HG03108 (cell line): ENCODE data around the gene PNLIP.

Experiments used
- ATAC-seq: cut with Tn5 transposase; IDR thresholded peaks from one replicate; pipeline ENCODE4 v1.9.1; 2021; ENCODE audit warnings: moderate library complexity; ENCODE audit not compliant: unreplicated experiment

PNLIP gene

DNA sequence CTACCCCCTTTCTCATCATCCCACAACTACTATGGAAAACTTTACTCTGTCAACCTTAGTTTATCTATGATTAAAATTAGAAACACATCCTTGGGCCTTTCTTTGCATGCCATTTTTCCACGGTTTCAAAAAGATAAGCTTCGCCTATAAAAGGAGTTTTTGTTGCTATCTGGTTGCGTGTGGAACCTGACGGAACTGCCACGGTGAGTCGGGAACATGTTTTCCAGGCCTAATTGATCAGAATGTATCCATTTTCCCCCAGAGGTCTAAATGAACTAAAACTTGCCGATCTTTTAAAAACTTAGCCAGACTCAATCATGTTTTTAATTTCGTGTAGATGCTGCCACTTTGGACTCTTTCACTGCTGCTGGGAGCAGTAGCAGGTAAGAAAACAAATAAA is at the start of gene PNLIP:
Gene PNLIP (plus strand): TSS at position 176 of the 400 bp plus-strand sequence. CDS start 162 bp downstream, at position 338.
- no peak for ATAC-seq

DNA sequence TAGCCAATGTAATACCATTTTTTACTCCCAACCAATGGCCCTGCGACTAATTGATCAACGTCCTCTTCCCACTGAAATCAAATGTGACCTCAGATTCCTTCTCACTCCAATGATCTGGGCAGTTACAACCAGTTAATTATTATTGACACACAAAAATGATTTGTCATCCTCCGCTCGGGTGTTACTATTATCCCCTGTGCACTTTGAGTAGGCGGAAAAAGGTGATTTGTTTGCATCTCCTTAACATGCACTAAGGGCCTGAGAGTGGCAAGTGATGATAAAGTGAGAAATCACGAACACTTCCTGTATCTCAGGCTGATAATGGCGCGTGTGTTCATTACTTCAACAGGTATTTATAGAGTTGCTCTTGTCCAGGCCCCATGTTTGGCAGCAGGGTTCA is 40.9 kb upstream of the PNLIP start:
- no peak for ATAC-seq

DNA sequence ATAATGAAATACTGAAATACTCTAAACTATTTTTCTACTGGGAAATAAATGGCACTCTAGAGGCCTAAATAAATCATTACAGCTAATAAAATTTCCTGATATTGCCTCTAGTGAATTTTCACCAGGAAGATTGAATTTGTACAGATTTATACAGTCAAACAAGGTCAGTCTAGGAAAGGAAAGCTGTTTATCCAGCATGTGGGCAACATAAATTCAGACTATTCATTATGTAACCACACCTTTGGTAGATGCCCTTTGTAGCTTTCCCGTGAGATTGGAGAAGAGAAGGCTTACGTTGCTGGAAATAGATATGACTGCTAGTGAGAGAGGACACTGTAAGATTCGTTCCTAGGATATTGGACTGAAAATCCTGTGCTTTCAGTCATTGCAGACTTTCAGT is 35.2 kb upstream of the PNLIP start:
- ATAC-seq: no peak

DNA sequence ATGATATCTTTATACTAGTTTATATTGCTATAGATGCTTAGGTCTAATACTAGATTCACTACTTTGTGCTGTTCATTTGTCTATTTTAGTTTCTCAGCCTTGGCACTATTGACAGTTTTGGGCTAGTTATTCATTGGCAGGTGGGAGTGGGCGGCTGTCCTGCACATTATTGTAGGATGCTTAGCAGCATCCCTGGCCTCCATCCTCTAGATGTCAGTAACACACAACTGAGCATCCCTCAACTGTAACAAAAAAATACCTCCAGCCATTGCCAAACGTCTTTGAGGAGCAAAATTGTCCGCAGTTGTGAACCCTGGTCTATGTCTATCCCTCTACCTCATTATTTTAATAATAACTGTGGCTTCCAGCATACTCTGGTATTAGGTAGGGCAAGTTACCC is 34.4 kb upstream of the PNLIP start:
- no peak for ATAC-seq

DNA sequence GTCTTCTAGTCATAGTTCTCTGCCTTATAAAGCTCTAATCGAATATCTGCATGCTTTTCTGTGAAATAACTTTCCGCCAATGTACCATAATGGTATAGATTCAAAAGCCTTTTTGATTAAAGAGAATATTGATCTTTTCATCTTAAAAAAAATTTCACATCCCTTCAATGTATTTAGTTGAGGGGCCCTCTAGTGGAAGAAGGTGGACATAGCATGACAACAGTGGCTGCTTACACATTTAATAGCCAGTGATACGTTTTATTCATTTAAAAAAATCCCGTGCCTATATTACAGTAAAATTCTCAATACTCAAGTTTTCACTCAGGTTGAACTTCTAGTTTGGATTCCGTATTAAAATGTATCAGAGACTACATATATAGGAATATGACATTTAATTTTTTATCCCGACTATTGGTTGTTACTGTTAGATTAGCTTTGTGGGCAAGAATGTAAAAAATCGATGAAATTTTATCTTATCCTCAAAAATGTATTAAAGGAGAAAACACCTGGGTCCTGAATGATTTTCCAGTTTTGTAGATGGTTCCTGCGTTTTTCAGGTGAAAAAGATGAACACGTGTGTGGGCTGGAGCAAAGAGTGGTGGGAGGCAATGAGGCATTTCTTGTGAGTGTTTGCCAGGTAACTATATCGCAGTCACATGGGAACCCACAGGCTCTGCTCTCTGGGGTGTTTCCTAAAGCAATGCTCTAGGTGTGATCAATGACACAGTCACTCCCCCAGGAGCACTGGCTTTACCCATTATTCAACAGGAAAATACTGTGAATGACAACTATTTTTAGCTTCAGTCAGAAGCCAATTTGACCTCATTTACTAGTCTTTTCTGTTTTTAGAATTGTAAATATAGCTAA is 24.1 kb upstream of the PNLIP start:
- ATAC-seq: no peak

DNA sequence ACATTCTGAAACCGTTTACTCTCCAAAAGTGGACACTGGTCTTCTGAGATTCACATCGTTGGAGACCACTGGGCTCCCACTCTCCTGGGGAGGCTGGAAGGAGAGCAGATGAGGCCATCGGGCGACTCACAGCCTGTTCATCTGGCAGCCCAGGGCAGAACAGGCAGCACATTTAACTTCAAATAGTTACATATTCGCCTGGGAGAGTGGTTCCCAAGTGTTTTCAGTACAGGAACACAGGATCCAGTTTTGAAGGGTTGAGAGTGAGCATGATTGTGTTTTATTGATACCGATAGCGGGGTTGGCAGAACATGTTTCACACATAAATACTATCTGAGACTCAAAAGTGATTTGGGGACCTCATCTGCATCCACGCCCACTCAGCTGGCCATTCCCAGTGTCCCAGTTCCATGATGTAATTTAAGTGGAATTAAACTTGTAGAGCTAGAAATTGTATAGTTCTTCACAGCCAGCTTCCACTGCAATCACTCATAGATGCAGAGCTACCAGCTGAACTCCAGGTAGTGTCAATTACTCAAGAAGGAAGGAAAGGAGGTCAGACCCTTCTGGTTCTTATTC is 22.8 kb upstream of the PNLIP start:
- no peak for ATAC-seq

DNA sequence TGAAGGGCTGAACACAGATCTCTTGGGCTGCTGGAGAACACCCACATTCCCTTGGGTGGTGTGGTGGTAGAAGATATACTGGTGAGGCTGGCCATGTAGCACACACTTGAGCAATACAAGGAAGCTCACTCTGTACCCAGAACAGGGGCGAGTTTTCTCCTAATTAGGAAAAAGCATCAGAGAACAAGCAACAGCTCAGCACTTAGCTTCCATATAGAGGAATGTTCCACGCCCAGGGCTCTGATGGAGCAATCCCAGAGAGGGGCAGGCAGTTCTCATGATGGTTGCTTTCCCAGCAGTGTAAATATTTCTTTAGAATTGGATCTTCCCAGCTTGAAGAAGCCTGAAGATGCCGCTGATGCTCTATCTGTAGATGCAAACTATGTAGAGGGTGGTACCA is 21.0 kb upstream of the PNLIP start:
- no peak for ATAC-seq

DNA sequence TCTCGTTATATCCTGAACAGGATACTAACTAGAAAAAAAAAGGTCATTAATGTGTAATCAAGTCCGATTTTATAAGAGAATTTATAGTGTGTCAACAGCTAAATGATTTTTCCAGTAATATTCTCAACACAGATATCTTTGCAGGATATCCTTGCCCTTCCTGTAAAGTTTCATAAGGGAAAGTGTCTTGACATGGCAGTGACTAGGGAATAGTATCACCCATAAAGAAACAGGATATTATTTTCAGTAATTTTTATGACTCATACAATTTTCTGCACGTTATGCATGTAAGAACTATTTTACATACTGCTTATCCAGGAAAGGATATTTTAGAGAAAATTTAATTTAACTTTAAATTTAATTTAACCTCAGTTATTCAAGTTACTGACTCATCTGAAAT is 19.5 kb upstream of the PNLIP start:
- ATAC-seq: no peak

DNA sequence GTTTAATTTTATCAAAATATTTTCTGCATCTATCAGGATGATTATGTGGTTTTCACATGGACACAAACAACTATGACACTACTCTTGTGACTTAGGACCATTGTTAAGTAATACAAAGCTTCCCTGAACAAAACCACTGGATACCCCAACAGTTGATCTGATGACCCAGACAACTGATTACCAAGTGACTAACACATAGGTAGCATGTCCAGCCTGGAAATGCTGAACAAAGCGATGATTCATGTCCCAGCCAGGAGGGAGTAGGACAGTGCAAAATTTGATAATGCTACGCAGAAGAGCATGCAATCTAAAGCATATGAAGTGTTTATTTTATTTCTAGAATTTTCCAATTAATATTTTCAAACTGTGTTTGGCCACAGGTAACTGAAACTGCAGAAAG is 8.9 kb upstream of the PNLIP start:
- no peak for ATAC-seq

DNA sequence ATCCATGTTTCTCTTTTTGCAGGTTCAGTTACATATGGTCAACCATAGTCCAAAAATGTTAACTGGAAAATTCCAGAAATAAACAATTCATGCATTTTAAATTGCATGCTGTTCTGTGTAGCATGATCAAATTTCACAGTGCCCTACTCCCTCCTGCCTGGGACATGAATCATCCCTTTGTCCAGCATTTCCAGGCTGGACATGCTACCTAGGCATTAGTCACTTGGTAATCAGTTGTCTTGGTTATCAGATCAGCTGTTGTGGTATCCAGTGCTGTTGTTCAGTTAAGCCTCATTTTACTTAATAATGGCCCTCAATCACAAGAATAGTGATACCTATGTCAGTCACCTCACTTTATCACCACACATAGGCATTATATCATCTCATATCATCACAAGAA is 7.3 kb upstream of the PNLIP start:
- ATAC-seq: no peak

DNA sequence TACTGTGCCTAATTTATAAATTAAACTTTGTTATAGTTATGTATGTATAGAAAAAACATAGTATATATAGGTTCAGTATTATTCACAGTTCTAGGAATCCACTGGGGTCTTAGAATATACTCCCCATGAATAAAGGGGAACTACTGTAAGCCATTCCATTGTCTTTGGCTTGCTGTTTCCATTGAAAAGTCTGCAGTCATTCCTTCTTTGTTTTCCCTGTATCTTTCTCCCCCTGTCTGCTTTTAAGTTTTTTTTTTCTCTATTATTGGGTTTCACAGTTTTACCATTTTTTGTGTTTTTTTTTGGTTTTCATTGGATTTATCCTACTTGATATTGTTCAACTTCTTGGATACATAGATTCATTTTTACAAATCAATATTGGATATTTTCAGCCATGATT is 6.7 kb upstream of the PNLIP start:
- no peak for ATAC-seq

DNA sequence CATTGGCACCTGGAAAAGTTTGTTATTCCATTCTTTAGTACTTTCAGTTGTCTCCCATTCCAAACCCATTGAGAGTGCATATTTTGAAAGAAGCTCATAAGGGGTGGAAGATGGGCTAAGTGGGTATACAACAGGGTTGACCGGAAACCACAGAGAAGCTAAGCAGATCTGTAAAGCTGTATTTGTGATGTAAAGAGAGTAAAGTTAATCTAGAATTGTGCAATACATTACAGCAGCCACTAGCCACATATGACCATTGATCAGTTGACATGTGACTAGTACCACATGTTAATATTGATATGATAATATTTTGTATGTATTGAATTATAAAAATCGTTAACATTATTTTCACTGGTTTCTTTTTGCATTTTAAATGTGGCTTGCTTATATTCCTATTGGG is 4.9 kb upstream of the PNLIP start:
- ATAC-seq: no peak

DNA sequence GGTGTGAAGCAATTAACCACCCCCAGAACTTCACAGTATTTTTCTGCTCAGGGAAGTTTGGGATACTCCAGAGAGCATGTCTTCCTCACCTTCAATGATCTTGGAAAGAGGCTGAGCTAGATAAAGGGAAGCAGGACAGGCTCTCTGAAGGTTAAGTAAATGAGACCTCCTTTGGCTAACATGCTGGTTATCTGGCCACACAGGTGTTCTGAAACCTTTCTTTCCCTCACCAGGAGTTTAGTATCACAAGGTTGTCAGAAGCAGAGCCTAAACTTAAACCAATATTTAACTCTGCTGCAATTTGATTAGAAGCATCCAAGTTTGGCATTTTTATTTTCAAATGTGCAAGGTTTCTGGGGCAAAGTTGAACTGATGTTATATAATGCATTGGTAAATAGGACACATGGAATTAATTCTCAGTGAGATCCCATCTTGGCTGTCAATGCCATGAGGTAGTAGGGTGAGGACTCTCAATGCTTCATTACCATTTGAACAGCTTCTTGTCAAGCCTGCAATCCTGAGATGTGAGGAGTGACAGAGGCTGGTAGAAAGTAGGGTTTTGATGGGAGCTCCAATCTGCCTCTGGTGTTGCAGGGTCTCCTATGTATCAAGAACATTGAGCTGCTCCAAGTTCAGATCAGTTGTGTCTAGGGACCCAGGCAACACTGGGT is 3.6 kb upstream of the PNLIP start:
- no peak for ATAC-seq

DNA sequence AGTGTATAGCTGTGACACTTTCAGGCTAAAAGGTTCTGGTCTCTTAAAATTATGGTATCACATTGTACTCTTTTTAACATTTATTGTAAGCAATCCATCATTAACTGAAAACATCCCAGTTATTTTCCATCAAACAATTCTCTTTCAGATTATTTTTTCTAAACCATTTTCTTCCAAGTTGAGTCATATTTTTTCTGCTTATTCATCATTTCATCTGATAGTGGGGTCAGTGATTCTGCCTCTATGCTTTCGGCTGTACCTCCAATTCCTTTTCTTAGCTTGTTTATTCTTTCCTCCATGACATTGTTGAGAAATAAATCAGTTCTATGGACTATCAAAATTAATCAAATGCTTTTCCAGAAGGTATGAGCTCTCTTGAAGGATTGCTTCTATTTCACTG is 609 bp upstream of the PNLIP start:
- ATAC-seq: no peak

DNA sequence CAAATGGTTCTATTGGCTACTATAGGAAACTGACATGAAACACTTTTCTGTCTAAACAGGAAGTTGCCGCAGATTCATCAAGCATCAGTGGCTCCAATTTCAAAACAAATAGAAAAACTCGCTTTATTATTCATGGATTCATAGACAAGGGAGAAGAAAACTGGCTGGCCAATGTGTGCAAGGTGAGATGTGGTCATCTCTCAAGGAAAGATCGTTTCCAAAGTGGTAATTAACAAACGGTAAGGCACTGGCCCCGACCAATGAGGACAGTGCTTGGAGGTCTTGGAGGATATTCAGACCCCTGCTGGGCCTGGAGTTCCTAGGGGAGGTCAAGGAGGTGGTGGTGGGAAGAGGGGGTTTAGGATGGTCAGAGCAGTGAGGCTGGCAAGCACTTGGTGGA is 2.6 kb downstream of the PNLIP start:
- no peak for ATAC-seq

DNA sequence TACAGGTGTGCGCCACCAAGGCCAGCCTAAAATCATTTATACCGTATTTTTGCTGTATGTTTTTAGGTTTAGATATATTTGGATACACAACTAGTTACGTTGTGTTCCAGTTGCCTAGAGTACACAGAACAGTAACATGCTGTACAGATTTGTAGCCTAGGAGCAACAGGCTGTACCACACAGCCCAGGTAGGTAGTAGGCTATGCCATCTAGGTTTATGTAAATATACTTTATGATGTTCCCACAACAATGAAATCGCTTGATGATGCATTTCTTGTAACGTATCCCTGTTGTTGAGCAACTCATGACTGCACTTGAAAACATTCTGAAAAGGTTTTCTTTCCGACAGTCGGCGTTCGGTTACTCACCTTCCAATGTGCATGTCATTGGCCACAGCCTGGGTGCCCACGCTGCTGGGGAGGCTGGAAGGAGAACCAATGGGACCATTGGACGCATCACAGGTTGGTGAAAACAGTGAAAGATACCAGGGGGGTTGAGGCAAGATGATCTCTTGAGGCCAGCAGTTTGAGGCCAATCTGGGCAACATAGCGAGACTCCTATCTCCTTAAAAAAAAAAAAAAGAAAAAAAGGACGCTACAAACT is 7.7 kb downstream of the PNLIP start:
- ATAC-seq: no peak

DNA sequence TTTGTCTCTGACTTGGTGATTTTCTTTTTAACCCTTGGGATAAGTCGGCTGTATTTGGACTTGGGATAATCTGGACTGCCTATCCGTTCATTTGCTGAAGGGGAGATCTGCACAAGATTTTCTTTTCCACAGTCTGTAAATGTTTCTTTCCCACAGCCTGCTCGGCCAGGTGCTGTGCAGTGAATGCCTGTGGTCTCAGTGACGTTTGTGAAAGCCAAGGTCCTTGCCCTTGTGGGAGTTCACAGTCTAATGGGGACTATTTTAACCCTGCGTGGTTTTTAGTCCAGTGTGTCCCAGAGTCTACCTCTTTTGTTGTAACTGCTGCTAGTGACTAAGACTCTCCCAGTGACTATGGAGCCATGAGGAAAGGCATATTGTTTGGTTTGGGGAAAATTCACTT is 8.9 kb downstream of the PNLIP start:
- ATAC-seq: no peak

DNA sequence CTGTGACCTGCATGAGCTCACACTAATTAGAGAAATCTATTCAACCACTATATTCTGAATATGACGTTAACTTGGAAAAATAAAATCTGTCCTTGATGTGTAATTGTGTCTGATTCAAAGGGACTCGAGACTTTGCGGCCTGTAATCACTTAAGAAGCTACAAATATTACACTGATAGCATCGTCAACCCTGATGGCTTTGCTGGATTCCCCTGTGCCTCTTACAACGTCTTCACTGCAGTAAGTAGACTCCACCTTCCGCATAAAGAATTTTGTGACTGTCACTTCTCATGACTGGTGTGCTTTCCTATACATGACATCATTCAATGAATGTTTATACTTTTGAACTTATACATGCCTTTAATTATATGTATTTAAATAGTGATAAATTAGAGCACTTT is 10.1 kb downstream of the PNLIP start:
- ATAC-seq: no peak

DNA sequence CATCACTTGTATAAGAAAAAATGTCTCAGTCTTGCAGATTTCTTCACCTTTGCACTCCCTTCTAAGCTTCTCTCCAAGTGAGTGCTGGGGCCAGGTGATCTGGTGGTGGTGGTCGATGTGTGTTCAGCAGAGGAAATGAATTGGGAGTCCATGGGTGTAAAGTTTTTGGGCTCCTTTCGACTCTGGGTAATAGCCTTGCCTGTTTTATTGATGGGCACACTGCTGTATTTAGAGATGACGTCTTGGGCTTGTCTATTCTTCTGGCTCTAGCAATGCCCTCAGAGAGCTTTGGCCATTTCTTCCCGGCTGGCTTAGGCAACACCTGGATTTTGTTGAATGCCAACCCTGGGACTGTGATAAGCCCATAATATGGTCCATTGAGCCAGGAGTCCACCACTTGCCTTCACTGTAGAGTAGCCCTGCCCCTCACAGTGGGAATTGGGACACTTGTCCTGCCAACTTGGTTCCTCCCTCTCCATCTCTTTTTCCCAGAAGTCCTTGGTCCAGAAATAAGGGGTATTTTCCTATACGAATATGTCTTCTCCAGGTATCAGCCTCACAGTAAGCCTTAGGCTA is 11.7 kb downstream of the PNLIP start:
- no peak for ATAC-seq

DNA sequence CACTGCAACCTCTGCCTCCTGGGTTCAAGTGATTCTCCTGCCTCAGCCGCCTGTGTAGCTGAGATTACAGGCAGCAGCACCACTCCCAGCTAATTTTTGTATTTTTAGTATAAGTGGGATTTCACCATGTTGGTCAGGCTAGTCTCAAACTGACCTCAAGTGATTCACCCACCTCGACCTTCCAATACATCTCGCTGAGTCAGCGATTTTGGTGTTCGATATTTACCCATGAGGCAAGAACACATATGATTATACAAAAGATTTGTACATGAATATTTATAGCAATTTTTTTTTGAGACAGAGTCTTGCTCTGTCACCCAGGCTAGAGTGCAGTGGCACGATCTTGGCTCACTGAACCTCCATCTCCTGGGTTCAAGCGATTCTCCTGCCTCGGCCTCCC is 19.8 kb downstream of the PNLIP start:
- no peak for ATAC-seq

DNA sequence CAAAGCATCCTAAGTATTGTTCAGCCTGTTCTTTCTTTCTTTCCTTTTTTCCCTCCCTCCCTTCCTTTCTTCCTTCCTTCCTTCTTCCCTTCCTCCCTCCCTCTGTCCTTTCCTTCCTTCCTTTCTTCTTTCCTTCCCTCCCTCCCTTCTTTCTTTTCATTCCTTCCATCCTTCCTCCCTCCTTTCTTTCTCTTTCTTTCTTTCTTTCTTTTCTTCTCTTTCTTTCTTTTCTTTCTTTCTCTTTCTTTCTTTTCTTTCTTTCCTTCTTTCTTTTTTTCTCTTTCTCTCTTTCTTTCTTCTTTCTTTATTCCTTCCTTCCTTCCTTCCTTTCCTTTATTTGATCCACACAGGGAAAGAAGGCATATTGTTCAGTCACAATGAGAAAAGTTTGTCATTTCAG is 21.2 kb downstream of the PNLIP start:
- ATAC-seq: no peak
